ENCODE results near the gene WDR35.

DNA sequence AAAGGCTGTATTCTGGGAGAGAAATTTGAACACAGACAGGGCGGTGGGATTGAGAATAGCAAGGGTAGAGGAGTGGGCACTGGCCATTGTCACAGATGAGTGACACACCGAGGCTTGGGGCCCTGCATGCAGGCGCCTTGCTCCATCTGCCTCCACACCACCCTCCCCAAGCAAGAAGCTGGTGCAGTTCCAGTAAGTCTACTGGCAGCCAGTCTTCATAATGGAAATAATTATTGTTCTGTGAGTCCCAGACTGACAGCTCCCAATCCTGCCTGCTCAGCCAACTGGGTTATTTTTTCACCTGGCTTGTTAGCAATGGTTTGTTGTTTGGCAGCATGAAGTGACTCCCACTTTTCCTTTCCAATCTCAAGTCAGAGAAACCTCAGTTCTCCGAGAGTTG lies 101.1 kb downstream of the WDR35 start:
- TF ChIP-seq, protein P1, sequence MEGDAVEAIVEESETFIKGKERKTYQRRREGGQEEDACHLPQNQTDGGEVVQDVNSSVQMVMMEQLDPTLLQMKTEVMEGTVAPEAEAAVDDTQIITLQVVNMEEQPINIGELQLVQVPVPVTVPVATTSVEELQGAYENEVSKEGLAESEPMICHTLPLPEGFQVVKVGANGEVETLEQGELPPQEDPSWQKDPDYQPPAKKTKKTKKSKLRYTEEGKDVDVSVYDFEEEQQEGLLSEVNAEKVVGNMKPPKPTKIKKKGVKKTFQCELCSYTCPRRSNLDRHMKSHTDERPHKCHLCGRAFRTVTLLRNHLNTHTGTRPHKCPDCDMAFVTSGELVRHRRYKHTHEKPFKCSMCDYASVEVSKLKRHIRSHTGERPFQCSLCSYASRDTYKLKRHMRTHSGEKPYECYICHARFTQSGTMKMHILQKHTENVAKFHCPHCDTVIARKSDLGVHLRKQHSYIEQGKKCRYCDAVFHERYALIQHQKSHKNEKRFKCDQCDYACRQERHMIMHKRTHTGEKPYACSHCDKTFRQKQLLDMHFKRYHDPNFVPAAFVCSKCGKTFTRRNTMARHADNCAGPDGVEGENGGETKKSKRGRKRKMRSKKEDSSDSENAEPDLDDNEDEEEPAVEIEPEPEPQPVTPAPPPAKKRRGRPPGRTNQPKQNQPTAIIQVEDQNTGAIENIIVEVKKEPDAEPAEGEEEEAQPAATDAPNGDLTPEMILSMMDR (IDR thresholded peaks at IDR 0.05): no peak
- no peak for TF ChIP-seq POLR2A (IDR thresholded peaks at IDR 0.05)

Measured in breast epithelium (tissue), 3 donors.